SJCRH30 (cell line): Measurements from ENCODE around the gene LCE2D. TPM values are rescaled to one million over a fixed set of nuclear protein-coding genes. Genes with fewer than 3 reads are reported as not detected.
"Not testable (repeated sequence)": the region's sequence is repeated elsewhere in the genome, so short reads cannot be mapped to it uniquely, and the experiment has no call there.

Source experiments
- DNase-seq, 2 experiments: peaks; one replicate each; pipeline ENCODE4 v3.0.0-alpha.2; 2015 to 2020
- H3K27ac ChIP-seq: fragments of 250-450 bp; sonication (Bioruptor Pico); 2 replicates; pipeline ENCODE4 v1.5.1; 2020; ENCODE audit warnings: mild to moderate bottlenecking, moderate library complexity
- H3K27me3 ChIP-seq: fragments of 250-450 bp; sonication (Bioruptor Pico); 2 replicates; pipeline ENCODE4 v1.5.1; 2020; ENCODE audit warnings: mild to moderate bottlenecking, moderate library complexity
- H3K36me3 ChIP-seq: fragments of 250-450 bp; sonication (Bioruptor Pico); 2 replicates; pipeline ENCODE4 v1.5.1; 2020; ENCODE audit warnings: mild to moderate bottlenecking, moderate library complexity
- H3K4me1 ChIP-seq: fragments of 250-450 bp; sonication (Bioruptor Pico); 2 replicates; pipeline ENCODE4 v1.5.1; 2020; ENCODE audit warnings: mild to moderate bottlenecking, moderate library complexity
- H3K4me3 ChIP-seq: fragments of 250-450 bp; sonication (Bioruptor Pico); 2 replicates; pipeline ENCODE4 v1.5.1; 2020; ENCODE audit warnings: mild to moderate bottlenecking, moderate library complexity
- H3K9me3 ChIP-seq: fragments of 250-450 bp; sonication (Bioruptor Pico); replicated peaks from 2 replicates; pipeline ENCODE4 v1.5.1; 2020; ENCODE audit warnings: mild to moderate bottlenecking, moderate library complexity
- total RNA-seq: library from RNA; depleted of rRNA; stranded (reverse); fragments of >200 nt; shearing (Covaris generic); gene quantifications from 2 replicates; pipeline ENCODE4 v1.2.3, GENCODE V29; 2014; rRNA removed

The LCE2D gene
- total RNA-seq, 1 experiment from 2014 or later, result not detected

DNA sequence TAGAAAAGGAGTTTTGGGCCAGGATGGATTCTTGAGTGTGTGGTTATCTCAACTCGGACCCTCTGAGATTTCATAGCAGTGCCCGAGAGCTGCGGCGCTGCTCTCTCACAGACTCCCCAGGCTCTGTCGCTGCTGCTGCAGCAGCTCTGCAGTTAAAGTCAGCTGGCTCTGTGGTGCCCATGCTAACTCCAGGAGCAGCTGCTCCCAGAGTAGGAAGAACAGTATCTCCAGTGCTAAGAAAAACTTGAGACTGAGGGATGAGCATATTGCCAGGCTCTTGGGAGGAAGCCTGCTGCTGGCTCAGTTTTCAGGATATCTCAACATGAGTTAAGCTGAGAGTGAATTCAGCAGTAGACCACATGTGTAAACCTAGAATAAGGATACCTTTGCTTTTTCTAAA is 4.5 kb downstream of the LCE2D start:
- Histone ChIP-seq H3K36me3 (no peaks in the 10 kb centered on the region), H3K4me3 (no peak overlapping the region)
- DNase-seq, result no peak

DNA sequence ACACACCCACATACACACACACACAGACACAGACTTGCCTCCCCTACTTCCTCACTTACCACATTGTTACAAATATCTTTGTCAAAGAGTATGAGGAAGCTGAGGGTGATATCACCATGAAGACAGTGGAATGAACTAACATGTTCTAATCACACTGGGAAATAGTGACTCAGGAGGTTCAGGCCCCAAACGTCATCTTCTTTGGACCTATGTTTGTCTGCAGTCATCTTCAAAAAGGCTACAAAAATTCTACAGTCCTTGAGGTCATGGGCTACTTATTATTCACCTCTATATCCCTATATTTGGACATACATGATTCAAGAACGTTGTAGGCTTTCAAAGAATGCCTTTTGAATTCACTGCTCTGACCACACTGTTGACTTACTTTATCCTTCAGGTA is 9.8 kb downstream of the LCE2D start:
- no peak overlapping the region for H3K4me3 ChIP-seq
- H3K27me3 ChIP-seq, result no peaks in the 10 kb centered on the region
- no peaks in the 10 kb centered on the region for H3K9me3 ChIP-seq
- no peak overlapping the region for H3K27ac ChIP-seq
- no peaks in the 10 kb centered on the region for H3K4me1 ChIP-seq
- DNase-seq, result no peak
- H3K36me3 ChIP-seq, result no peaks in the 10 kb centered on the region

More for the DNA sequence above, 4.5 kb downstream of the LCE2D start:
- H3K9me3 ChIP-seq, result no peaks in the 10 kb centered on the region
- no peaks in the 10 kb centered on the region for H3K4me1 ChIP-seq
- no peaks in the 10 kb centered on the region for H3K27me3 ChIP-seq
- H3K27ac ChIP-seq, result no peak overlapping the region

DNA sequence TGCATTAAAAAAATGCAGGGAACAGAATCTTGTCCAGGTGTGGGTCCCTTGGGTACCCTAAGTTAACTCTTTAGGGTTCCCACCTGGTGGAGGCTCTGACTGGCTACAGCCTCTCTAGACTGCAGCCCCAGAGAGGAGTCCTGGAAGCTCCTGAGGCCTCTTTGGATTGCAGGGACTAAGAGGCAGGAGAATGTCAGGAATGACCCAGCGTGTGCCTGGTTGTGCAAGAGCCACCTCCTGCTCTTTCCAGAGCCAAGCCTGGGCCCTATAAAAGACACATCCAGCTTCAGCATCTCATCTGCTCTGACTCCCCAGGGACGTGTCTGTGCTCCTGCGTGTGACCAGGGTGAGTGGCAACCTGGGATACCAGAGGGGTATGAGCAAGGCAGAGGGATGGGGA is 11.8 kb downstream of the LCE2D start, which contains the start of gene LCE2C:
LCE2C (plus strand) TSS at position 297 of the 400 bp plus-strand sequence. CDS start 737 bp downstream, outside the sequence.
- H3K4me3 ChIP-seq, H3K9me3 ChIP-seq, DNase-seq, H3K4me1 ChIP-seq, H3K27ac ChIP-seq, H3K36me3 ChIP-seq, H3K27me3 ChIP-seq: not testable (repeated sequence)

DNA sequence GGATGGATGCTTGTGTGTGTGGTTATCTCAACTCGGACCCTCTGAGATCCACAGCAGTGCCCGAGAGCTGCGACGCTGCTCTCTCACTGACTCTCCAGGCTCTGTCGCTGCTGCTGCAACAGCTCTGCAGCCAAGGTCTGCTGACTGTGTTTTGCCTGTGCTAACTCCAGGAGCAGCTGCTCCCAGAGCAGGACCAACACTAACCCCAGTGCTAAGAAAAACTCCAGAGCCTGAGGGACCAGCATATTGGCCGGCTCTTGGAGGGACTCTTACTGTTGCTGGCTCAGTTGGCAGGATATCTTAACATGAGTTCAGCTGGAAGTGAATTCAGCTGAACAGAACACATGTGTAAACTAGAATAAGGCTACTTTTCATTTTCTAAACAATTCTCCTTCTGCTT is 16.3 kb downstream of the LCE2D start:
- Histone ChIP-seq H3K36me3 (no peaks in the 10 kb centered on the region), H3K9me3 (no peaks in the 10 kb centered on the region), H3K4me1 (no peaks in the 10 kb centered on the region), H3K27ac (no peak overlapping the region), H3K27me3 (no peaks in the 10 kb centered on the region), H3K4me3 (no peak overlapping the region)
- no peak for DNase-seq

DNA sequence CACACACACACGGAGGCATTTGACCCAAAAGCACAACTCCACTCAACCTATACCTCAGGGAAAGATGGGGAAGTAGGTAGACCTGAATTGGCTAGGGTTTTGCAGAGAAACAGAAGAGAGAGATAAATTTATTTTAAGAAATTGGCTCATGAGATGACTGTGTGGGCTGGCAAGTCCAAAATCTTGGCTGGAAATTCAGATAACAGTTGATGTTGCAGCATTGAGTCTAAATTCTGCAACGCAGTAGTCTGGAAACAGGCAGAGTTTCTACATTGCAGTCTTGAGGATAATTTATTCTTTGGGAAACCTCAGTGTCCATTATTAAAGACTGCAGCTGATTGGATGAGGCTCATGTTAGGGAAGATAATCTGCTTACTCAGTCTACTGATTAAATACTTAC is 18.4 kb downstream of the LCE2D start:
- H3K27me3 ChIP-seq, result no peaks in the 10 kb centered on the region
- no peak overlapping the region for H3K4me3 ChIP-seq
- H3K9me3 ChIP-seq, result no peaks in the 10 kb centered on the region
- no peak for DNase-seq
- H3K27ac ChIP-seq, result no peak overlapping the region
- H3K4me1 ChIP-seq, result no peaks in the 10 kb centered on the region
- no peaks in the 10 kb centered on the region for H3K36me3 ChIP-seq

DNA sequence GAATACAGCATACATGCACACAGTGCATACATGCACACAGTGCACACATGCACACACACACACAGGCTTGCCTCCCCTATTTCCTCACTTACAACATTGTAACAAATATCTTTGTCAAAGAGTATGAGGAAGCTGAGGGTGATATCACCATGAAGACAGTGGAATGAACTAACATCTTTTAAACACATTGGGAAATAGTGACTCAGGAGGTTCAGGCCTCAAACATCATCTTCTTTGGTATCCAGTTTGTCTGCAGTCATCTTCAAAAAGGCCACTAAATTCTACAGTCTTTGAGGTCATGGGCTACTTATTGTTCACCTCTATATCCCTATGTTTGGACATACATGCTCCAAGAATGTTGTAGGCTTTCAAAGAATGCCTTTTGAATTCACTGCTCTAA is 20.7 kb downstream of the LCE2D start:
- no peak overlapping the region for H3K4me3 ChIP-seq
- no peaks in the 10 kb centered on the region for H3K9me3 ChIP-seq
- no peak for DNase-seq
- no peaks in the 10 kb centered on the region for H3K4me1 ChIP-seq
- no peaks in the 10 kb centered on the region for H3K27me3 ChIP-seq
- no peak overlapping the region for H3K27ac ChIP-seq
- H3K36me3 ChIP-seq, result no peaks in the 10 kb centered on the region

DNA sequence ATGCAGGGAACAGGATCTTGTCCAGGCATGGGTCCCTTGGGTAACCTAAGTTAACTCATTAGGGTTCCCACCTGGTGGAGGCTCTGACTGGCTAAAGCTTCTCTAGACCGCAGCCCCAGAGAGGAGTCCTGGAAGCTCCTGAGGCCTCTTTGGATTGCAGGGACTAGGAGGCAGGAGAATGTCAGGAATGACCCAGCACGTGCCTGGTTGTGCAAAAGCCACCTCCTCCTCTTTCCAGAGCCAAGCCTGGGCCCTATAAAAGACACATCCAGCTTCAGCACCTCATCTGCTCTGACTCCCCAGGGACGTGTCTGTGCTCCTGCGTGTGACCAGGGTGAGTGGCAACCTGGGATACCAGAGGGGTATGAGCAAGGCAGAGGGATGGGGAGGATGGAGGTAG is 22.6 kb downstream of the LCE2D start, which contains the start of gene LCE2B:
LCE2B (plus strand) TSS at position 301 of the 400 bp plus-strand sequence. CDS start 721 bp downstream, outside the sequence.
- not testable (repeated sequence) for H3K4me3 ChIP-seq, H3K27me3 ChIP-seq, H3K9me3 ChIP-seq, H3K27ac ChIP-seq, H3K36me3 ChIP-seq, H3K4me1 ChIP-seq, DNase-seq

DNA sequence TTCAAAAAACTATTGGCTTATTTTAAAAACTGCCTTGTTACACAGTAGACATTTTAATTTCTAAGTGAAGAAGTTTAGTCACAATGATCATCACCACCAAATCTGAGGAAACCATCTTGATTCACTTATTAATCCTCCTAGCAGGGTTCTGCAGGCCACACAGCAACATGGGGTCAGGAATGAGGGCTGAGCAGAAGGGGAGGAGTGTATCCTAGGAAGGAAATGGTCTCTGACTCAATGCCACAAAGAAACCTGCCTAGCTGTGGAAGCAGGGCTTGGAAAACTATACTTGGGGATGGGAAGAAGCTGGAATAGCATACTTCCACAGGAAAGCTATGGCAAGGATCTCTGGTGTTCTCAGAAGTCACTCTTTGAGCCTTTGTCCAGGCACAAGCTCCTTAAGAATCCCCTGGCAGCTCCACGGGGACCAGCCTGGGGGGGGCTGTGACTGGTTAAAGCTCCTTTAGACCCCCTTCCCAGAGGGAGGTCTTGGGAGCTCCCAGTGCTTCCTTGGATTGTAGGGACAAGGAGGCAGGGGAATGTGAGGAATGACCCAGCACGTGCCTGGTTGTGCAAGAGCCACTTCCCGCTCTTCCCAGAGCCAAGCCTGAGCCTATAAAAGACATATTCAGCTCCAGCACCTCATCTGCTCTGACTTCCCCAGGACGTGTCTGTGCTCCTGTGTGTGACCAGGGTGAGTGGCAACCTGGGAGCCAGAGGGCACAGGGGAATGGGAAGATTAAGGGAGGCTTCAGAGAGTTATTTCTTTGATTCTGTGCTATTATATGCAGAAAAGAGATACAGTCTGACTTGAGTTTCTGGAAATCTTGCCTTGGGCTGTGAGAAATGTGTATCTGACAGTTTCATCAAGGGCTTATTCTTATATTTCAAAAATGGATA is 34.8 kb downstream of the LCE2D start, which contains the start of gene LCE2A:
LCE2A (plus strand) TSS at position 645 of the 900 bp plus-strand sequence. CDS start 557 bp downstream, outside the sequence.
- H3K9me3 ChIP-seq, result no peaks in the 10 kb centered on the region
- no peak for DNase-seq
- H3K27ac ChIP-seq, result no peak within 1 kb of the TSS

DNA sequence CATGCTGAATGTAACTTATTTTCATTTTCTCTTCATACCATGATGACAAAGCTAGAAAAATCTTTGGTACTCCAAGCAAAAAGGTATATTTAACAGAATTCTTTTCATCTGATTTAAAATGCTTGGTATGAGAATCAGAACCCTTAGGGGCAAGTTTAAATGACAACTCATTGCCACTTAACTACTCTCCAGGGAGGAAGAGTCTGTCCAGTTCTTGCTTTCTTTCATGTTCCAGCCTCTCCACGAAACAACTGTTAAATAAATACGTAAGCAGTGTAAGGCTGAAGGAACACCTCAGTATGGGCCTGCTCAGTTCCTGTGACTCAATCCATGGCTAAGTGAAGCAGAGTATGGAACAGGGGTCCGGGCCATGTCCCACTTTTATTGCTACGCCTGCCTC is 36.6 kb downstream of the LCE2D start:
- no peak for DNase-seq
- Histone ChIP-seq H3K9me3 (no peaks in the 10 kb centered on the region), H3K27ac (no peak overlapping the region), H3K36me3 (no peaks in the 10 kb centered on the region), H3K4me3 (no peak overlapping the region), H3K27me3 (no peaks in the 10 kb centered on the region), H3K4me1 (no peaks in the 10 kb centered on the region)

More for the DNA sequence above, 34.8 kb downstream of the LCE2D start, which contains the start of gene LCE2A:
- Histone ChIP-seq H3K4me1 (no peaks in the 10 kb centered on the region), H3K4me3 (no peak within 1 kb of the TSS), H3K27me3 (no peaks in the 10 kb centered on the region), H3K36me3 (no peaks in the 10 kb centered on the region)

DNA sequence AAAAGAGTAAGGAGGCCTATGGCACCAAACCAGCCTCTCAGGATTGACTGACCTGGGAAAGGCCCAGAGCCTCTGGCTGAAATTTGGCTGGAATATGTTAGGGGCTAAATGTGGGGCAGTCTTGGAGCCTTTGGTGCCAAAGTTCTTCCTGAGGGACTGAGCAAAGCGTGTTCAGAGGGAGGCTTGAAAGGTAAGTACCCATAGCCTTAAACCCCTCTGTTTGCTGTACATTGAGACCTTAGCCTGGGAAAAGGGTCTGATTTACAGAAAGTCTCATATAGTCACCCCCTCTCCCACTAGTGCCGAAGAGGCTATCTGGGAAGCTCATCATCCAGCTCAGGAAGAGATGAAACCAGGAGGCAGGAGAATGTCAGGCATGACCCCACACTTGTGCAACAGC is 44.7 kb downstream of the LCE2D start, which contains the start of gene LCE4A:
LCE4A (plus strand) TSS at position 301 of the 400 bp plus-strand sequence. CDS start 916 bp downstream, outside the sequence.
- Histone ChIP-seq H3K27me3 (no peaks in the 10 kb centered on the region), H3K36me3 (no peaks in the 10 kb centered on the region), H3K27ac (no peak within 1 kb of the TSS), H3K4me3 (no peak within 1 kb of the TSS), H3K4me1 (no peaks in the 10 kb centered on the region), H3K9me3 (no peaks in the 10 kb centered on the region)
- no peak for DNase-seq

Other genes with a start within 250 kb of the LCE2D start
- gene CRNN, start 249.1 kb upstream of the LCE2D start, total RNA-seq, result not detected in 2 replicates
- gene LCE5A, start 152.6 kb upstream of the LCE2D start, total RNA-seq, result not detected in 2 replicates
- not detected in 2 replicates for gene CRCT1, start 148.9 kb upstream of the LCE2D start, total RNA-seq
- not detected in 2 replicates for gene LCE3E, start 96.6 kb upstream of the LCE2D start, total RNA-seq
- gene LCE3D, start 82.9 kb upstream of the LCE2D start, total RNA-seq, result not detected in 2 replicates
- gene LCE3C, start 63.1 kb upstream of the LCE2D start, total RNA-seq, result not detected in 2 replicates
- gene LCE3B, start 49.6 kb upstream of the LCE2D start, total RNA-seq, result not detected in 2 replicates
- gene LCE3A, start 40.3 kb upstream of the LCE2D start, total RNA-seq, result not detected in 2 replicates
- not detected in 2 replicates for gene LCE2C, start 11.9 kb downstream of the LCE2D start, total RNA-seq
- not detected in 2 replicates for gene LCE2B, start 22.7 kb downstream of the LCE2D start, total RNA-seq
- not detected in 2 replicates for gene LCE2A, start 35.0 kb downstream of the LCE2D start, total RNA-seq
- not detected in 2 replicates for gene LCE4A, start 44.8 kb downstream of the LCE2D start, total RNA-seq
- gene KPRP, start 94.6 kb downstream of the LCE2D start, total RNA-seq, result not detected in 2 replicates
- not detected in 2 replicates for gene LCE1F, start 111.8 kb downstream of the LCE2D start, total RNA-seq
- gene LCE1E, start 122.9 kb downstream of the LCE2D start, total RNA-seq, result not detected in 2 replicates
- not detected in 2 replicates for gene LCE1D, start 133.3 kb downstream of the LCE2D start, total RNA-seq
- gene LCE1C, start 143.3 kb downstream of the LCE2D start, total RNA-seq, result not detected in 2 replicates
- not detected in 2 replicates for gene LCE1B, start 148.6 kb downstream of the LCE2D start, total RNA-seq
- not detected in 2 replicates for gene LCE1A, start 164.1 kb downstream of the LCE2D start, total RNA-seq
- not detected in 2 replicates for gene LCE6A, start 179.5 kb downstream of the LCE2D start, total RNA-seq
- gene LCE7A, start 196.6 kb downstream of the LCE2D start, total RNA-seq, result not detected in 2 replicates
- not detected in 2 replicates for gene SMCP, start 214.9 kb downstream of the LCE2D start, total RNA-seq
- gene IVL, start 245.2 kb downstream of the LCE2D start, total RNA-seq, result not detected in 2 replicates